CD4-positive, alpha-beta memory T cell (primary cell): Measurements from ENCODE around the gene CADPS. TPM values are rescaled to one million over a fixed set of nuclear protein-coding genes. Genes with fewer than 3 reads are reported as not detected.

Experiments
- CTCF ChIA-PET: fragments of 350-600 bp; sonication (Branson Sonifier 250); formaldehyde crosslinking; loops from one replicate; lab custom pipeline; 2021; ENCODE audit warnings: inconsistent platforms; ENCODE audit not compliant: partially characterized antibody; lab: Charles Lee
- POLR2A ChIA-PET: fragments of 350-600 bp; sonication (Branson Sonifier 250); formaldehyde crosslinking; loops from one replicate; lab custom pipeline; 2021; ENCODE audit not compliant: partially characterized antibody; lab: Charles Lee
- DNase-seq, 5 donors: peaks; one replicate each; pipeline versions ENCODE4 v3.0.0 to v3.0.0-alpha.2; 2020 to 2022; ENCODE audit warnings: mixed read lengths in 1 of 5
- H3K27ac ChIP-seq: one replicate; pipeline ENCODE4 v1.7.0; 2013; ENCODE audit warnings: low read depth, low read length
- H3K27me3 ChIP-seq: 2 replicates; pipeline ENCODE4 v1.7.0; 2013; ENCODE audit warnings: mild to moderate bottlenecking, low read length, moderate library complexity; ENCODE audit not compliant: insufficient read depth
- H3K36me3 ChIP-seq: 2 replicates; pipeline ENCODE4 v1.7.0; 2013; ENCODE audit warnings: mild to moderate bottlenecking, low read length, moderate library complexity; ENCODE audit not compliant: insufficient read depth
- H3K4me1 ChIP-seq: 2 replicates; pipeline ENCODE4 v1.7.0; 2013; ENCODE audit warnings: mild to moderate bottlenecking, low read length, moderate library complexity; ENCODE audit not compliant: insufficient read depth
- H3K4me3 ChIP-seq, 2 donors: one replicate each; pipeline ENCODE4 v1.7.0; 2013; ENCODE audit warnings: low read length in 2 of 2, mild to moderate bottlenecking in 1 of 2
- H3K9me3 ChIP-seq, 2 donors: one replicate each; pipeline ENCODE4 v1.7.0; 2013; ENCODE audit warnings: low read length in 2 of 2, control low read depth in 1 of 2; ENCODE audit not compliant: control insufficient read depth in 1 of 2
- H3K27ac Mint-ChIP-seq, 7 donors: one replicate each; pipeline ENCODE4 v1.8.0; 2020 to 2021; ENCODE audit warnings: mixed read lengths in 7 of 7, mild to moderate bottlenecking in 6 of 7, inconsistent platforms in 3 of 7, moderate library complexity in 3 of 7
- H3K27me3 Mint-ChIP-seq, 2 donors: one replicate each; pipeline ENCODE4 v1.8.0; 2020 to 2021; ENCODE audit warnings: mixed read lengths in 2 of 2
- H3K36me3 Mint-ChIP-seq, 2 donors: one replicate each; pipeline ENCODE4 v1.8.0; 2020 to 2021; ENCODE audit warnings: mixed read lengths in 2 of 2, inconsistent platforms in 1 of 2, mild to moderate bottlenecking in 1 of 2
- H3K4me1 Mint-ChIP-seq, 4 donors: one replicate each; pipeline ENCODE4 v1.8.0; 2020 to 2021; ENCODE audit warnings: mixed read lengths in 4 of 4, mild to moderate bottlenecking in 1 of 4
- H3K4me3 Mint-ChIP-seq, 8 donors: one replicate each; pipeline ENCODE4 v1.8.0; 2020 to 2021; ENCODE audit warnings: mixed read lengths in 8 of 8, mild to moderate bottlenecking in 7 of 8, moderate library complexity in 6 of 8, inconsistent platforms in 3 of 8
- H3K9me3 Mint-ChIP-seq, 8 donors: one replicate each; pipeline ENCODE4 v1.8.0; 2020 to 2021; ENCODE audit warnings: mixed read lengths in 8 of 8, mild to moderate bottlenecking in 5 of 8, inconsistent platforms in 3 of 8, moderate library complexity in 1 of 8
- intact Hi-C: fragments of 100-400 bp; cut with micrococcal nuclease; formaldehyde crosslinking; loops from one replicate; pipeline ENCODE4 v1.15.1; 2023
- polyA plus RNA-seq, 2 donors: library from polyadenylated mRNA; unstranded; fragments of 300-500 nt; fragmentation: Illumina TruSeq; gene quantifications; one replicate each; pipeline ENCODE4 v1.2.3, GENCODE V29; 2021
- total RNA-seq, 2 experiments: library from RNA; stranded (reverse); gene quantifications; one replicate each; pipeline ENCODE4 v1.2.3, GENCODE V29; 2021

Gene CADPS
- total and polyA plus RNA-seq, 4 experiments from 2014 or later = not detected

- Histone ChIP-seq H3K36me3 (no peaks in the 10 kb centered on the region), H3K27me3 (no peaks in the 10 kb centered on the region), H3K4me1 (no peaks in the 10 kb centered on the region), H3K27ac (no peak overlapping the region), H3K4me3 (no peak overlapping the region), H3K9me3 (no peaks in the 10 kb centered on the region)
- ChIA-PET CTCF (no interaction called here), POLR2A (no interaction called here)
- DNase-seq = no peak
- Mint-ChIP-seq H3K9me3 (no peaks in the 10 kb centered on the region), H3K36me3 (no peaks in the 10 kb centered on the region), H3K4me3 (no peak overlapping the region), H3K4me1 (no peaks in the 10 kb centered on the region), H3K27me3 (peaks cover 0 to under 1% of the 10 kb centered on the region in 2 donors), H3K27ac (no peak overlapping the region)
- intact Hi-C loops = no loop called here
Observed at GRCh38 chr3:62710751-62711150, 164.5 kb downstream of the CADPS start.

- POLR2A ChIA-PET = no interaction called here
- no peak overlapping the region for H3K4me3 Mint-ChIP-seq
- H3K4me1 ChIP-seq = no peaks in the 10 kb centered on the region
- no peaks in the 10 kb centered on the region for H3K4me1 Mint-ChIP-seq
- H3K27ac Mint-ChIP-seq = no peak overlapping the region
- no peak for DNase-seq
- no peaks in the 10 kb centered on the region for H3K36me3 Mint-ChIP-seq
- H3K9me3 Mint-ChIP-seq = peaks cover 0 to 2% (median 0%) of the 10 kb centered on the region in 8 donors
- H3K4me3 ChIP-seq = no peak overlapping the region
- CTCF ChIA-PET = no interaction called here
- H3K27me3 Mint-ChIP-seq = peaks cover 0 to 2% of the 10 kb centered on the region in 2 donors
- intact Hi-C loops = no loop called here
- no peaks in the 10 kb centered on the region for H3K27me3 ChIP-seq
- H3K9me3 ChIP-seq = no peaks in the 10 kb centered on the region
- no peak overlapping the region for H3K27ac ChIP-seq
- H3K36me3 ChIP-seq = no peaks in the 10 kb centered on the region
Observed at GRCh38 chr3:62708638-62709373, 166.4 kb downstream of the CADPS start.

- Mint-ChIP-seq H3K36me3 (no peaks in the 10 kb centered on the region), H3K4me1 (no peaks in the 10 kb centered on the region), H3K27ac (no peak overlapping the region), H3K27me3 (peaks cover 0 to 2% of the 10 kb centered on the region in 2 donors), H3K9me3 (peaks cover 0 to 2% (median under 1%) of the 10 kb centered on the region in 8 donors), H3K4me3 (no peak overlapping the region)
- H3K4me1 ChIP-seq = no peaks in the 10 kb centered on the region
- no peak overlapping the region for H3K27ac ChIP-seq
- no peak overlapping the region for H3K4me3 ChIP-seq
- DNase-seq = no peak
- CTCF ChIA-PET = no interaction called here
- H3K27me3 ChIP-seq = no peaks in the 10 kb centered on the region
- intact Hi-C loops = no loop called here
- no peaks in the 10 kb centered on the region for H3K36me3 ChIP-seq
- H3K9me3 ChIP-seq = no peaks in the 10 kb centered on the region
- POLR2A ChIA-PET = no interaction called here
Observed at GRCh38 chr3:62705721-62706120, 169.5 kb downstream of the CADPS start.

GRCh38 chr3:62703451-62704167 is 171.6 kb downstream of the CADPS start:
- Histone ChIP-seq H3K36me3 (no peaks in the 10 kb centered on the region), H3K4me1 (no peaks in the 10 kb centered on the region), H3K4me3 (no peak overlapping the region), H3K27me3 (no peaks in the 10 kb centered on the region), H3K27ac (no peak overlapping the region), H3K9me3 (no peaks in the 10 kb centered on the region)
- intact Hi-C loops = no loop called here
- no peak overlapping the region for H3K27ac Mint-ChIP-seq
- CTCF ChIA-PET = no interaction called here
- peaks cover 0 to 2% of the 10 kb centered on the region in 2 donors for H3K27me3 Mint-ChIP-seq
- peaks cover 0 to 6% (median under 1%) of the 10 kb centered on the region in 8 donors for H3K9me3 Mint-ChIP-seq
- no peaks in the 10 kb centered on the region for H3K36me3 Mint-ChIP-seq
- no peak overlapping the region for H3K4me3 Mint-ChIP-seq
- POLR2A ChIA-PET = no interaction called here
- no peak for DNase-seq
- H3K4me1 Mint-ChIP-seq = no peaks in the 10 kb centered on the region

GRCh38 chr3:62700357-62700756 is 174.9 kb downstream of the CADPS start:
- no peaks in the 10 kb centered on the region for H3K27me3 ChIP-seq
- ChIA-PET POLR2A (no interaction called here), CTCF (no interaction called here)
- no peaks in the 10 kb centered on the region for H3K4me1 ChIP-seq
- DNase-seq = no peak
- Mint-ChIP-seq H3K36me3 (no peaks in the 10 kb centered on the region), H3K27me3 (no peaks in the 10 kb centered on the region), H3K27ac (no peak overlapping the region), H3K9me3 (peaks cover 0 to 6% (median 2%) of the 10 kb centered on the region in 8 donors), H3K4me1 (no peaks in the 10 kb centered on the region), H3K4me3 (no peak overlapping the region)
- no peaks in the 10 kb centered on the region for H3K9me3 ChIP-seq
- H3K27ac ChIP-seq = no peak overlapping the region
- no peaks in the 10 kb centered on the region for H3K36me3 ChIP-seq
- no peak overlapping the region for H3K4me3 ChIP-seq
- intact Hi-C loops = no loop called here

GRCh38 chr3:62699728-62700127 is 175.5 kb downstream of the CADPS start:
- Histone ChIP-seq H3K9me3 (no peaks in the 10 kb centered on the region), H3K4me1 (no peaks in the 10 kb centered on the region), H3K4me3 (no peak overlapping the region), H3K27me3 (no peaks in the 10 kb centered on the region), H3K27ac (no peak overlapping the region), H3K36me3 (no peaks in the 10 kb centered on the region)
- H3K36me3 Mint-ChIP-seq = no peaks in the 10 kb centered on the region
- POLR2A ChIA-PET = no interaction called here
- no peak for DNase-seq
- H3K4me3 Mint-ChIP-seq = no peak overlapping the region
- no peaks in the 10 kb centered on the region for H3K27me3 Mint-ChIP-seq
- H3K27ac Mint-ChIP-seq = no peak overlapping the region
- intact Hi-C loops = no loop called here
- H3K4me1 Mint-ChIP-seq = no peaks in the 10 kb centered on the region
- H3K9me3 Mint-ChIP-seq = peaks cover 0 to 4% (median under 1%) of the 10 kb centered on the region in 8 donors
- CTCF ChIA-PET = no interaction called here

GRCh38 chr3:62696011-62696410 is 179.2 kb downstream of the CADPS start:
- intact Hi-C loops = no loop called here
- H3K4me1 Mint-ChIP-seq = no peaks in the 10 kb centered on the region
- no peaks in the 10 kb centered on the region for H3K4me1 ChIP-seq
- H3K27ac ChIP-seq = no peak overlapping the region
- H3K27ac Mint-ChIP-seq = no peak overlapping the region
- no peaks in the 10 kb centered on the region for H3K36me3 Mint-ChIP-seq
- CTCF ChIA-PET = no interaction called here
- H3K4me3 Mint-ChIP-seq = no peak overlapping the region
- H3K27me3 ChIP-seq = no peaks in the 10 kb centered on the region
- H3K4me3 ChIP-seq = no peak overlapping the region
- H3K9me3 ChIP-seq = no peaks in the 10 kb centered on the region
- no peak for DNase-seq
- no peaks in the 10 kb centered on the region for H3K27me3 Mint-ChIP-seq
- POLR2A ChIA-PET = no interaction called here
- H3K9me3 Mint-ChIP-seq = peaks cover 0 to 4% (median 0%) of the 10 kb centered on the region in 8 donors
- no peaks in the 10 kb centered on the region for H3K36me3 ChIP-seq
